DMS153 (cell line): ENCODE measurements around the gene MVB12B.
"Not testable (repeated sequence)": the region's sequence is repeated elsewhere in the genome, so short reads cannot be mapped to it uniquely, and the experiment has no call there.

Experiments
- DNase-seq: peaks from one replicate; lab custom pipeline; 2025; lab: John Stamatoyannopoulos, UW

The MVB12B gene

DNA sequence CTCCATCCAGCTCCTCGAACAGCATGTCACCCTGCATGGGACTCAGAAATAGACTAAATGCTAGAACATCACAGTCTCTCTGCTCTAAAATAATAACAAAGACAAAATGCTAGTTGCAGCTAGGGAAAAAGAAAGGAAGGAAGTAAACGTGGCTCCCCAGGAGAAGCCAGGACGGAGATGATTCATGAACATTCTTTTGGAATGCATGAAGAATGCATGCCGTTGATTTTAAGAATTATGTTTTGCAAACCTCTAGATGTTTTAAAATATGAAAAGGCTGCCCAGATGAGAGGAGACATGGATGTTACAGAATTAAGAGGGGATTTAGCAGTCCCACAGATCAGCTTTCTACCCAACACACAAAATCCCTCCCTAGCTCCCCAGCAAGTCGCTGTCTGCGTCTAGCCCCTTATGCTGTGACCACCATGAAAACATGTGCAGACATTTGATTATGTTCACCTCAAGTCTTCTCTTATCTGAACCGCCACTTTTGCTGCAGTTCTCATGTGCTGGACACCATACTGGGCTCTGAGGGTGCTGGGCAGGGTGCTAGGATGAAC lies 147.7 kb downstream of the MVB12B start:
- DNase-seq = no peak

DNA sequence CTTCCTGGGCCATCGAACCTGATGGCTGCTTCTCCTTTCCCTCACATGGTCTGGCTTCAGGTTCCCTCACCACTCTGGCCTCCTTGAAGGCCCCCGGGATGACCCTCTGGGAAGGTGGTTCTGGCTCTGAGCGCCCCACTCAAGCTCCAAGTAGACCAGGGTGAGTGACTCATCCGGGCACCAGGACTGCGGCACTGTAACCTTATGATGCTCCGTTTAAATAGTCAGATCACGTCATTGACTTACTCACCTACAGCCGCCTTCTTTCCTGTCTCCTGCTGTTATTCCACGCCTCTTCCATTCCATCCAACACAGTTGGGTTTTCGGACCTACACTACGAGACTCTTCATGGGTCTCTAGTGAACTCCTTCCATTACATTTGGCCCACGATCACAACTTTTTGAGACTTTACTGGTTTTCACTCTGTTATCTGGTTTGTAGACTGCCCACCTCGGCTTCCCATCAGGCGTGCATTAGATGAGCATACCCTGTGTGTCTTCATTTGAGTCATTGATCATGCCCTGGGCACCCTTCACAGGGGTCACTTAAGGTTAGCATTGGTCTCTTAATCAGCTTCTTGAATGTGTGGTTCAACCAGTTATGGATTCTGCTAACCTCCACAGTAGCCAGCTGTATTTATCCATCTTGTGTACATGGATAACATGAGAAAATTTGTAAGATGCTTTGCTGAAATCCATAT lies 148.3 kb downstream of the MVB12B start:
- no peak for DNase-seq

DNA sequence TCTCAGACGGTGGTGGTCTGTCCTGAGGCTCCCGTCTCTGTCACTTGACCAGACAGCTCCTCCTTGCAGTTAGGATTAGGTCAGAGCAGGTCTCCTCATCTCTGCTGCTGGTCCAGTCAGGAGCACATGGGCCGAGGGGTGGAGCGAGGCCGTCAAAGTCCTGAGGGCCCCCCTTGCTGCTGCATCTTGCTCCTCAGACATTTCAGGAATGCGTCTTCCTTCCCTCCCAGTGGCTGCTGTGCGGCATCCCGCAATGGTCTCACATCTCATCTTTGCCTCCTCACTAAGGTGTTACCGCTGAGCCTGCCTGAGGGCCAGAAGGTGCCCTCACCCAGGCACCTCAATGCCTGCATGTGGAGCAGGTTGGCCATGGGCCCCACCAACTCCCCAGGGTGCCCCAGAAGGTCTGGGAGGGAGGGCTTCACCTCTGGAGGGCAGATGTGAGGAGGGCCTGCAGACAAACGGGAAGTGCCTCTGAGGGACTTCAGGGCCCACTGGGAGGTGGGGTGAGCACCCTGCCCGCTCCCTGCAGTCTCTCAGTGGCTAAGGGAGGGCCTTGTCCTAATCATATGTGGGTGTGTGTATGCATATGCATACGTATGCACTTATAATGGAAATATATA lies 149.4 kb downstream of the MVB12B start:
- no peak for DNase-seq

DNA sequence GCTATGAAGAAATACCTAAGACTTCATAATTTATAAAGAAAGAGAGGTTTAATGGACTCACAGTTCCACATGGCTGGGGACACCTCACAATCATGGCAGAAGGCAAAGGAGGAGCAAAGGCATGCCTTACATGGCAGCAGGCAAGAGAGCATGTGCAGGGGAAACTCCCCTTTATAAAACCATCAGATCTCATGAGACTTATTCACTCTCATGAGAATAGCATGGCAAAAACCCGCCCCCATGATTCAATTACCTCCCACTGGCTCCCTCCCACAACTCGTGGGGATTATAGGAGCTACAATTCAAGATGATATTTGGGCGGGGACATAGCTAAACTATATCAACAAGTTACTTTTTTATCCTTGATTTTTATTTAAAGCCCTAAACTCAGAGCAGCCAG lies 150.8 kb downstream of the MVB12B start:
- not testable (repeated sequence) for DNase-seq

DNA sequence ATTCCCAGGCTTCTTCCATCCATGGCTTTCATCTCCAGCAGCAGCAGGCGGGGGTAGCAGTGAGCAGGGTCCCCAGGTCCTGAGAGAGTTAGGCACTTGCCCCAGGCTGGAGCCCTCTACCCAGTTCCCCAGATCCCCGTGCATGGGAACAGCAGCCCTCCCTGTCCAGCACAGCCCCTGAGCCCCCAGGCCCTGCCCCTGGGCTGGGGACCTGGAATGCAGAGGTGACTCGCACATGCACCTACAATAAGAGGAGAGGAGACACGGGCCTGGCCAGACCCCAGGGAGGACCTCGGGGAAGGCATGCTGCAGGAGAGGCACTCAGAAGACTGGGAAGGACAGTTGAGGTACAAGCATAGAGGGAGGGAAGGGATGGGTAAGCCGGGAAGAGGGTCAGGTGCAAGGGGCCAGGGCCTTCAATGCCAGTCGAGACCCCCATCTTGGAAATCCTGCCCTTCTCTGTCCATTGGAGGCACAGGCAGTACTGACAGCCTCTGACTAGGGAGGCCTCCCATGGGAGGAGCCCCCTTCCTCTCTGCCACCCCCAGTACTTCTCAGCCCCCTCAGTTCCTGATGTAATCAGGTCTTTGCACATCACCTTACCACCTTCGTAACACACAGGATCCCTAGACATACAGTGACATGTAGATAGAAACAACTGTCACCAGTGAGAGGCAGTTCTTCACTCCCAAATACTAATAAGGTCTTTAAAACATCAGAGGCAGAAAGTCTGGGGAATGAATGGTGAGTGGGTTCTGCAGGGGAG lies 151.8 kb downstream of the MVB12B start:
- DNase-seq = no peak

DNA sequence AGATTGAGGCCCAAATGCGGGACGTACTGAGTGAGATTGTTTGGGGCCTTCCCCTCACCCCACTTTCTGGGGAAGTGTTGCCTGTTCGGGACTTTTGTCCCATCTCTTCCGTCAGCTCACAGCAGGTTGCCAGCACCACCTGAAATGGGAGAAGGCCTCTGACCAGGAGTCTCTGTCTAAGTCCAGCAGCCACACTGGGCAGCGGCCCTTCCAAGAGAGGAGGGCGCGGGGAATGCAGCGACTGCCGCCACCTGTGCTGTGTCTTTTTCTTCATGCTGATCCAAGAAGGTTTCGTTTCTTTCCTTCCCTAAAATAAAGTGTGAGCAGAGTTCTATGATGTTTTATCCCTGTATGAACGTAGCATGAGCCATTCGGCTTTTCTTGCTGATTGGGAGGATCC lies 152.9 kb downstream of the MVB12B start:
- no peak for DNase-seq

DNA sequence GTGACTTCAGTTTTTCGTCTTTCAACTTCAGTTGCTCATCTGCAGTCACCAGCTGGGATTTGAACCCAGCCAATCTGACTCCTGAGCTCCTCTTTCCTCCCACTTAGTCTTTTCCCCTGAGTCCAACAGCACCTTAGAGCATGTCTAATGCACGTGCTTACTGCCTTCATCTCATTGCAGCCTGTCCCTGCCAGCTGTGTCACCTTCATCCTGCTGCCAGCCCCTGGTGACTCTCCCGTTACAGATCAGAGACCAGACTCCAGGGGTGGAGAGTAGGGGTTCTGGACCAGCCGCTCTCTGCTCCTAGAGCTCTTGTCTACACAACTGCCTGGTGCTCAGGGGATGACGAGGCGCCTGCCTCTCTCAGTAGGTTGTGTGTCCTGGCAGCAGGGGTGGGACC lies 154.2 kb downstream of the MVB12B start:
- DNase-seq = no peak

DNA sequence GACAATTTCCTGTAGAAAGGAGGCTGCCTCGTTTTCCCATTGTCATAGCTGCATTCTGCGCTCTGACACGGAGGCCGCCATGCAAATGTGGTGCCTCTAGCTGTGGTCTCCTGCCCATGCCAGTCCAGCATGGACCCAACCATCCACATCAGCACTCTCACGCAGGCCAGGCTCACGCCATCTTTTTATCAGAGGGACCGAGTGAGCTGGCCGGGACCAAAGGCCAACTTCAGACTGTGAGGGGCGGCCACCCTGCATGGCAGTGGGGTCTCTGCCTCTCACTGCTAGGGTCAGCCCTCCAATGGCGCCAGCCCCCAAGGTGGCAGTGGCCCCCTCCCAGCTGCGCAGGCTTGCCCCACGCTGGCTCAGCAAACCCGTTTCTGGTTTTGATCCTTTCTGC lies 155.2 kb downstream of the MVB12B start:
- DNase-seq = no peak

DNA sequence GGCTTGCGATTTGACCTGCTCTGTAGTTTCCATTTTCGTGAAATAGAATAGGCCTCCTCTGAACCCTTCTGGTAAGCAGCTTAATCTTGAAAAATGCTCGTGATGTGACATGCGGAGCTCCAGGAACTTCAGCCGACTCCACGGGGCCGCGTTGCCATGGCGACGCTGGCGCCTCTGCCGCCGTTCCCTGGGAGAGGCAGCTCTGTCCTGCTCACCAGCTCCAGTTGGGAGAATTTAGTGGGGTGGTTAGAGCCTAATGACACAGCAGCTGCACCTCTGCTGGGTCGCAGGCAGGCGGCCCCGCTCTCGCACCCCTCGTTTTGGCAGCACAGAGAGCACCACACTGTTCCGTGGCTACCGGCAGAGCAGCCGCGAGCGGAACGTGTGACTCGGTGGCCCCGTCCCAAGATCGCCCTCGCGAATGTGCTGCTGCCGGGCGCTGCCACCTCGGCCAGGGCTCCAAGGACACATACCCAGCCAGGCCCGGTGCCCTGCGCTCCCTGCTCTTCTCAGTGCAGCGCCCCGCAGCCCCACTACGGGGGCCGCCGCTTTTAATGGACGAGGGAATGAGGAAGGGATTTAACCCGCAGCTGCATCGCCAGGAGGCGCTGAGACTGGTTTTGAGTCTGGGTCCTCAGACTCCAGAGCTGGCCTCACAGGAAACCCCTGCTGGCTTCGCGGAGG lies 155.9 kb downstream of the MVB12B start:
- no peak for DNase-seq

DNA sequence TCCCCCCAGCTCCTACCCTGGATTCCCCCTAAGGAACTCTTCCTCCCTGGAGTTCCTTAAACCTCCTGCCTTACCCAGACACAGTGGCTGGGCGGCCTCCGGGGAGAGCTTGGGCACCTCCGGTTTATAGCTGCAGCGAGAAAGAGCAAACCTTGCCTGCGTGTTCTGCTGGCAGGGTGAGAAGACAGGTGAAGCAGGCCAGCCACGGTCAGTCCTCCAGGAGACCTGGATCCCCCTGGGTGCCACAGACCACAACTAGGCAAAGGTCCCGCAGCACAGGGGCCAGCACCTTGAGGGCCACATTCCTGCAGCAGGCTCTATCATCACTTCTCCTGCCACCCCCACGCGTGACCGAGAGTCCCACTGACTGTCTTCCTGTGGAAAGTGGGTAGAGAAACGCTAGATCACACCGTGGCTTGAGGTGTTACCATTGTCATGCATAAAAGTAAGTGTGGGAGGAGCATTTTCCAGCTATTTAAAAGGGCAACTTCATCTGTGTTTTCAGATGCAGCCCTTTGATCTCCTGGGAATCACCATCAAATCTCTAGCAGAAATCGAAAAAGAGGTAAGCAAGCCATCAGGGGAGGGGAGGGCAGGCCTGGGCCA lies 156.9 kb downstream of the MVB12B start:
- DNase-seq = no peak

DNA sequence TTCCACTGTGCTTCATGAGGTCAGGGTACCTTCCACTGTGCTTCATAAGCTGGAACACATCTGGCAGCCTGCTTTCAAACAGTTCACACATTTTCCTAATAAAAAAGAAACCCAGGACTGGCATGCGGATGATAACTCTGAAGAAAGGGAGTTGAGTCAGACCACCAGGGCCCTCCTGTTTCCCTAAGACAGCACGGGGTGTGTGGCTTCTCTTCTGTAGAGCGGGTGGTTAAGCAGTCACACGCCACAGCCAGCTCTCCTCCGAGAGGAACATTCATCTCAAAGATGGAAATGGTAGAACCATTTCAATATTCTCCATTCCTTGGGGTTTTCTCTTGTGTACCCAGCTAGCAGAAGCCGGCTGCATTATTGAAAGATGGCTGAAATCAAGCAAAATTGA lies 159.0 kb downstream of the MVB12B start:
- no peak for DNase-seq

DNA sequence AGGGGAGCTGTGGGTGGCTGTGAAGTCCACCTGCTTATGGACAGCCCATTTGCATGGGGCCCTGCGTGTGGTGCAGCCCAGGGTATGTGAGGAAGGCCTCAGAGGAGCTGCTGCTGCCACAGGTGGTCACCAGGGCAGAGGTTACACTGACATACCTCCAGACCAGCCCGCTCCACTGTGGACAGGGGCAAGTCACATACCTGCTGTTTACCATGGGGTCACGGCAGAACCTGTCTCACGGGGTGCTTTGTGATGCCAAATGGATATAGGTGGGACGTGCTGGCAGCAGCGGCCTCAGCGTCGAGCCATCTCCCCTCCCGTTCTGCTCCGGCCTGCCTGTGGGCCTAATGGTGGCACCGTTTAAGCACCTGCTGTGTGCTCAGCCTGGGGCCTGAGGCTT lies 159.6 kb downstream of the MVB12B start:
- DNase-seq = no peak

DNA sequence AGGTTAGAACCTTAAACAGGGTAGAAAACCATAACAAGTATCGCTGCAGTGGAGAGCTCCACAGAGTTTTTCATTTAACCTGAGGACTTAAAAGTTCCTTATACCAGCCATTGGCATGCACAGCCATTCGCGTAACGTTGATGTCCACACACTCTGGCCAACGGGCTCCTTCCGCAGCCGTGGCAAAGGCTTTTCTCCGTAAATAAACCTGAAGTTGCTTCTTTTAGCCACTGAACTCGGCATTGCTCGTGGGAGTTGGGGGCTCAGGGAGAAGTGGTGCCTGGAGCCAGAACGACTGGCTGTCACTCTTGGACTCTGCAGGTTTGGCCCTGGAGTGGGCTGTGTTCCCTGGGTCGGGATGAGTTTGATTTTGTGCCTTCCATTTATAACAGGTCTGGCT lies 161.2 kb downstream of the MVB12B start:
- DNase-seq = no peak

DNA sequence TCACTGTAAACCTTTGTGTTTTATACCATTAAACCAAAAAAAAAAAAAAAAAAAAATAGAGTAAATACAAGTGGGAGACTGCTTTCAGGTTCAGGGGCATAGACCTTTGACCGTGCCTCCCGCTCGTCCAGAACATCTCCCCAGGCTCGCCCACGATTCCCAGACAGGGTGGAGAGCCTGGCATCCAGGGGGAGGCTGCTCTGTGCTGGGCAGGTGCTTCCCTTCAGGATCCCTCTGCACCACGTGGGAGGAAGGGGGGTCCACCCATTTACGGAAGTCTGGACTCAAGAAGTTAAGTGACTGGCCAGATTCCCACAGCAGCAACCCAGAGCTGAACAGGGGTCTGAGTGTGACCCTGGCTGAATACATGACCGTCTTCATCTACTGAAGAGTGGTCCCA lies 161.7 kb downstream of the MVB12B start:
- DNase-seq = no peak

DNA sequence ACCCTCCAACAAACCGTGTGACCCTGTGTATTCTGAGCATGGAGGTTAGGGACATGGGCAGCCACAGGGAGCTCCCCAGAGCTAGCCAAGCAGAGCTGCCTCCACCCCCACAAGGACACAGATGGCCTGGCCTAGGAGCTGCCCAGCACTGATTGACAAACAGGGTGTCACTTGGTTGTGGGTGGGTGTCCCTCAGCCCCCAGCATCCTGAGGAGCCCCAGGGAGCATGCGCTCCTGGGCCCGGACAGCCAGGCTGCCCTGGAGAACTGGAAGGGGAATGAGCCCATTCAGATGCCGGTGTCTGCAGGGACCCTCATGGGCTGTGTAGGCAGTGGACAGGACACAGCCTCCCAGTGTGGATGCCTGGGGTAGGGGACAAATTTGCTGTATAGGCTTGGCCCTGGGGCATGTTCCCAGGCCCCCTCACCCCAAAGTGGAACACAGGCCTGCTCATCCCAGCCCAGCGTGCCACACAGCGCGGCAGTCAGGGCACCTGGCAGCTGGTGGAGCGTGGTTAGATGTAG lies 162.3 kb downstream of the MVB12B start:
- no peak for DNase-seq

DNA sequence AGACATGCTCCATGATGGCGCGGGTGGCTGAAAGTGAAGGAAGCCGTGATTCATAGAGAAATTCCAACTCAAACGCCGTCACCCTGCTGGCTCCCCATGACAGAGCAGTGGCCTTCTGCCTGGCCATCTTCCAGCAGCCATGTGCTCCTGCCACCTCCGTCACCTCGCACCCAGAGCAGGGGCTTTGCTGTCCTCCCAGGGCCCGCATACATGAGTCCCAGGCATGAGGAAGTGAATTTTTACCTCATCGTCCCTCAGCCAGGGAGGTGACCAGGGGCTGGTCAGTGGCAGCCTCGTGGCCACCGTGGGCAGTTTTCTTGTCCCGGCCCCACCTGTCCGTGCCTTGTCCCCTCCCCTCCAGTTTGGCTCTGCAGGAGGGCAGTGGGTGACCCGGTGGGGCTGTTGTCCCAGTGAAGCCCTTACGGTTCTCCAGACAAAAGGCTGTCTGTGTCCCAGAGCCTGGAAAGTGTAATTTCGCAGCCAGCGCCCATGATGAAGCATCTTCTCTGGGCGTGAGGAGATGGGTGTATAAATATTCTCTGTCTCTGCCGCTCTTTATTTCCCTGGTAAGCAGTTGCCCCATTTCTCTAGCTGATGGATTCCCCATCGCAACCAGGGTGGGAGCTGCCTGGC lies 163.1 kb downstream of the MVB12B start:
- DNase-seq = no peak

DNA sequence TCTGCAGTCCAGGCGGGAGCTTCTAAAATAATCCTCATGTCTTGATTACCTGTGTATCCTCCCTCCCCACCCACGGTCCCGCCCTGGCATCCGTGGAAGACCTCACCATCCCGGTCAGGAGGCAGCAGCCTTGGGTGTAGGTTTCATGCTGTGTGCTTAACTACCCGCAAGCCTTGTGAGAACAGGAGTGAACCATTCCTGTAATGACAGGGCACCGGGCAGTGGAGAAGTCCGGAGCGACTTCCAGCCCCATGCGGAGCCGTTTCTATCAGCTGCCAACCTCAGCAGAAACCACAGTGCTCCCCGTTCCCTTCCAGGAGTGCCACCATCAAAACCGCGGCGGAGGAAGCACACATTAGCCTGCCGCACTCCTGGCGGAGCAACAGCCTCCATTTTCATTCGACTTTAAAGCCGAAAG lies 163.6 kb downstream of the MVB12B start:
- no peak for DNase-seq

DNA sequence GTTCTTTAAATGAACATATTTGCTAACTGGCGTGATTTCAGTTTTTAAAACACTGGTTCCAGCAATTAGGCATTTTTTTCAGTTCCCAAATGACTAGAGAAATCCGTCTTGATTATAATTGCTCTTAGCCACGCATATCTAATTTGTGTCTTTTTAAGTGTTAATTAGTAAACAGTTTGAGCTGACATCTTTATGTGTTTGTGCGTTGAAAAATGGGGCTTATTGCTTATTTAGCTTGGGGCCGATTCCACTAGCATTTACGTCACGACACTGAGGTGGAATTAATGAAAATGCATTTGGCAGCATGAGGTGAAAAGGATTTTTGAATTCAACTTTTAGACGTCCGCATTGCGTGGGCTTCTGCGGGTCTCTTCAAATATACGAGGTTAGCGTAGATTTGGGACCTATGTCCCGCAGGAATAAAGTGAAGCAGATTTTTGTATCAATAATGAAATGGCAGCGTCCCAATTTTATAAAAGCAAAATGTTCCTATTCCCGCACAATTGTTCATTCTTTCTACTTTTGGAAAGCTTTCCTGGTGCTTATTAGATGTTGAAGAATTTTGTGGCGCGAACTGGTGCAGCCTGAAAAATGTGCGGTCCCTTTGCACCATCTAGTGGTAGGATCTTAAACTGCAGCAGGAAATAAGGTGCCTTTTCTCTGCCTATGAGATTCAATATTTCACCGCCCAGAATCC lies 164.4 kb downstream of the MVB12B start:
- peak; percentile 13 for DNase-seq

DNA sequence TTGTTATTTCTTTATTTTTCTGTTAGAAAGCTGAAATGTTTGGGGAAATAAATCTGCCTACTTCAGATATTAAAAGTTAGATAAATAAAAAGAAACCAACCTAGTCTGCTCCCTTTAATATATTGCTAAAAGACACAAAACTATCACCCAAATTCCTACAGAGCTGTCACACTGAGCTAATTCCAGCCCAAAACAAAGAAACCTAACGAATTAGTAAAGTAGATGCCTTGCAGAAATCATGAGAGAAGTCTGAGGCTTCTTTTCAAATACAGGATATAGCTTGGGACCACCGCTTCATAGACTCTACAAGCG lies 164.9 kb downstream of the MVB12B start:
- no peak for DNase-seq

DNA sequence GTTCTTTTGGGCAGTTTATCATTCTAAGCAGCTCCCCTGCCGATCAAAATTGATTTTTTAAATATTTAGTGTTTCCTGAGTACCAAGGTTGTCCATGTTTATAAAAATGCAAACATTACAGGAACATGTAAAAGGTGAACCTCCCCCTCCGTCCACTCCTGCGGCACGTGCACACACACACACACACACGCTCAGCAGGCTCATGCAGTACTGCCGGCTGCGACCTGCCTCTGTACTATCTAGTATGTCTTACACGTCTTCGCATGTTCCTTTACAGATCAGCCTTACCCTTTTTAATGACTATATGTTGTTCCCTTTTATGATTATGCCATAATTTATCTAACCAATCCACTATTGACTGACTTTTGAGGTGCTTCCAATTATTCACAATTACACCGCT lies 165.3 kb downstream of the MVB12B start:
- DNase-seq = no peak

DNA sequence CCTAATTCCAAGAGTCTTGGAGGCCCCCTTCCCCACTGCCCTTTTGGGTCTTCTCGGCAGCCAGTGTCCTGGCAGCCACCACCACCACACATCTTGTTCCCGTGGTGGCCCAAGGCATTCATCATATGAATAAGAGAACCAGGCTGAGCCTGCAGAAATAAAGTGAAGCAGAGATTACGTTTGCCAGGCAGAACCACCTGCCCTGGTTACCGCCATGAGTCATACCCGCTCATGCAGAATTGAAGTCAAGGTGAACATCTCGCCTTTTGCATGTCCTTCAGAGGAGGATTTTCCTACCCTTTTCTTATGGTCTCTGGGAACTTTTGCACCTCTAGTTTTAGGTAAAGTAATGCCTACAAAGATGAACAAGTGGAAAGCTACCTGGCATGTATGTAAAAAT lies 167.6 kb downstream of the MVB12B start:
- DNase-seq = no peak
